HFF-Myc (cell line): ENCODE measurements around the gene RPL7A.
"Not testable (repeated sequence)": the region's sequence is repeated elsewhere in the genome, so short reads cannot be mapped to it uniquely, and the experiment has no call there.

Experiments
- DNase-seq: peaks from one replicate; pipeline ENCODE4 v3.0.0-alpha.2; 2011; ENCODE audit warnings: low read depth; ENCODE audit errors: extremely low read depth
- H3K4me3 ChIP-seq: replicated peaks from 2 replicates; pipeline ENCODE4 v1.5.1; 2011; ENCODE audit warnings: low read depth, mild to moderate bottlenecking, control low read depth, low read length
- CTCF ChIP-seq: IDR thresholded peaks from 2 replicates; pipeline ENCODE4 v1.5.1; 2012; ENCODE audit warnings: mild to moderate bottlenecking, low read depth, low read length, control low read depth; ENCODE audit errors: missing control alignments

The RPL7A gene

GRCh38 chr9:133389025-133389557 lies 41.1 kb downstream of the RPL7A start:
- TF ChIP-seq CTCF = no peak
- H3K4me3 ChIP-seq = no peak overlapping the region
- DNase-seq = no peak

- no peak for DNase-seq
- no peak overlapping the region for H3K4me3 ChIP-seq
- TF ChIP-seq CTCF = no peak
Measured at GRCh38 chr9:133389562-133389961, 41.5 kb downstream of the RPL7A start.

- no peak for TF ChIP-seq CTCF
- H3K4me3 ChIP-seq = no peak overlapping the region
- no peak for DNase-seq
Measured at GRCh38 chr9:133390713-133391112, 42.7 kb downstream of the RPL7A start.

- not testable (repeated sequence) for DNase-seq, H3K4me3 ChIP-seq
Measured at GRCh38 chr9:133391449-133391848, 43.4 kb downstream of the RPL7A start.

GRCh38 chr9:133392308-133392707 lies 44.3 kb downstream of the RPL7A start:
- DNase-seq, H3K4me3 ChIP-seq: not testable (repeated sequence)

GRCh38 chr9:133393399-133393798 lies 45.4 kb downstream of the RPL7A start:
- H3K4me3 ChIP-seq = no peak overlapping the region
- DNase-seq = no peak
- TF ChIP-seq CTCF = no peak

- no peak overlapping the region for H3K4me3 ChIP-seq
- no peak for TF ChIP-seq CTCF
- no peak for DNase-seq
Measured at GRCh38 chr9:133394687-133395271, 46.8 kb downstream of the RPL7A start.

- H3K4me3 ChIP-seq = no peak overlapping the region
- TF ChIP-seq CTCF = peak; percentile 59
- no peak for DNase-seq
Measured at GRCh38 chr9:133396952-133397351, 48.9 kb downstream of the RPL7A start.
